ENCODE data around the gene PCDH9. TPM values are rescaled to one million over a fixed set of nuclear protein-coding genes. Genes with fewer than 3 reads are reported as not detected.

The PCDH9 gene
- total and polyA plus RNA-seq, 2 experiments from 2014 or later = 0.56 to 0.76 TPM

DNA sequence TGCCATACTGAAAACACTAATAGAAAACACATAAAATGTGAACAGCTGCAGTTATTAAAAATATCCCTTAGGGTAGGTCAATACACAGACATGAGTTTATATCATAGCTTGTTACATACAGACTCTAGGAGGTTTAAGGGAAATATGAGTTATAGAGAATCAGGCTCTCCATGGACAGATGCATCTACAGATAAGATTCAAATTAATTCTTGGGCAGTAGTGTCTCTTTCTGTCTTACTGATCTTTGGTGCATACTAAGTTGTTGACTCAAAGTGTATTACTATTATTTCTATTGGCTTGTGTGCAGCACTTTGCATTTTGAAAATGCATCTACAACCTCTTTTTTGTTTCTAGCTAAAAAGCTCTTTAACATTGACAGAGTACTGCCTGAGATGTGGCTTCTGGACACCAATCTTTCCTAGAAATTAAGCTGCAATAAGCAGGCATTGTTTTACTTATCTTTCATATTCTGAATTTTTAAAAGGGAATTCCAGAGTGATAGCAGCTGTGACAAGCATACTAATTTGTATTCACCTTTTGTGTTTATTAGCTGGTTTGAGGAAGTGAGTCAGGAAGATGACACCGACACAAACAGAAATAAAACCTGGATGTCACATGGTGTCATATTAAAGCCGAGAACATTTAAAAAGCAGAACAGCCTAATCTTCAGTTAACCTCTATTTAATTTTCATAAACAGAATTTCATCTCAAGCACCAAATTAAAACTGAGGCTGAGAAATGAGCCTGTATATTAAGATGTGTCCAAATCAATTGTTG lies 399.0 kb downstream of the PCDH9 start:
- in situ Hi-C loops (cut with MboI) = no loop called here
- Histone ChIP-seq H3K9me3 (ENCODE audit: low read depth) (no peaks in the 10 kb centered on the region), H3K9ac (no peak overlapping the region), H3K36me3 (ENCODE audit: low read depth) (no peaks in the 10 kb centered on the region), H3K27me3 (replicated peaks; ENCODE audit: insufficient read depth) (no peaks in the 10 kb centered on the region), H2AFZ (no peak overlapping the region), H3K79me2 (ENCODE audit: insufficient read depth) (no peaks in the 10 kb centered on the region), H3K4me2 (ENCODE audit: unreplicated experiment) (no peak overlapping the region), H3F3A (ENCODE audit: insufficient read depth) (no peaks in the 10 kb centered on the region), H3K27ac (no peak overlapping the region), H3K4me3 (no peak overlapping the region), H3K9me2 (ENCODE audit: insufficient read depth) (no peaks in the 10 kb centered on the region), H4K20me1 (ENCODE audit: insufficient read depth) (no peaks in the 10 kb centered on the region), H3K4me1 (ENCODE audit: insufficient read depth) (no peaks in the 10 kb centered on the region)
- TF ChIP-seq EZH2phosphoT487 (IDR thresholded peaks at IDR 0.05; ENCODE audit: insufficient read depth, low read depth) = no peak
- TF ChIP-seq EZH2 (IDR thresholded peaks at IDR 0.05; ENCODE audit: insufficient read depth, poor library complexity, severe bottlenecking) = no peak
- 6 to 14% methylated on average over 2 of the region's 2 CpGs for WGBS, 2 experiments (ENCODE audit: low coverage in 1 of 2, low lambda C conversion rate in 2 of 2, missing lambda C conversion rate in 2 of 2)
- no peak for DNase-seq

DNA sequence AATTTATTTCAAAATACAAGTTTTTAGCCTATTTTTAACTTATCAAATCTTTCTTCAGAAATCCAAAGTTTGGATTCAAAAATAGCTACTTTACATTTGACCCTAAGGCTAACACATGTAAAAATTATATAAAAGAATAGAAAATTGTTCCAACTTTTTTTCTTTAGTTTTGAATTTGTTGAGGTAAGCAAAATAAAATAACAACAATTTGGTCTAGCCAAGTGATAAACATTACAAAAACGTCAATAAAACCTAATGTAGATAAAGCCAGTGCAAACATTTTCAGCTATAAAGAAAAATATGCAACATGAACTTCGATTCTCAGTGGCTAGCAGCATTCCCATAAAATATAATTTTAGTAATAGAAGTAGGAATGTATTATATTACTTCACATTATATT lies 400.3 kb downstream of the PCDH9 start:
- TF ChIP-seq EZH2 (IDR thresholded peaks at IDR 0.05; ENCODE audit: insufficient read depth, poor library complexity, severe bottlenecking) = no peak
- TF ChIP-seq EZH2phosphoT487 (IDR thresholded peaks at IDR 0.05; ENCODE audit: insufficient read depth, low read depth) = no peak
- WGBS, 2 experiments (ENCODE audit: low coverage in 1 of 2, low lambda C conversion rate in 2 of 2, missing lambda C conversion rate in 2 of 2) = 6 to 8% methylated on average over 2 of the region's 2 CpGs

GRCh38 chr13:66826398-66826797 lies 403.7 kb downstream of the PCDH9 start:
- Histone ChIP-seq H3K79me2 (ENCODE audit: insufficient read depth) (no peaks in the 10 kb centered on the region), H3K27me3 (replicated peaks; ENCODE audit: insufficient read depth) (no peaks in the 10 kb centered on the region), H3K36me3 (ENCODE audit: low read depth) (no peaks in the 10 kb centered on the region), H3K27ac (no peak overlapping the region), H3K9me3 (ENCODE audit: low read depth) (no peaks in the 10 kb centered on the region), H3K4me1 (ENCODE audit: insufficient read depth) (no peaks in the 10 kb centered on the region), H4K20me1 (ENCODE audit: insufficient read depth) (no peaks in the 10 kb centered on the region), H2AFZ (no peak overlapping the region), H3F3A (ENCODE audit: insufficient read depth) (no peaks in the 10 kb centered on the region), H3K9me2 (ENCODE audit: insufficient read depth) (no peaks in the 10 kb centered on the region), H3K9ac (no peak overlapping the region), H3K4me2 (ENCODE audit: unreplicated experiment) (no peak overlapping the region), H3K4me3 (no peak overlapping the region)
- WGBS, 2 experiments (ENCODE audit: low coverage in 1 of 2, low lambda C conversion rate in 2 of 2, missing lambda C conversion rate in 2 of 2) = 6 to 19% methylated on average over 1 of the region's 1 CpG
- no peak for TF ChIP-seq EZH2phosphoT487 (IDR thresholded peaks at IDR 0.05; ENCODE audit: insufficient read depth, low read depth)
- TF ChIP-seq EZH2 (IDR thresholded peaks at IDR 0.05; ENCODE audit: insufficient read depth, poor library complexity, severe bottlenecking) = no peak
- in situ Hi-C loops (cut with MboI) = no loop called here
- DNase-seq = no peak

More for the DNA sequence above, 400.3 kb downstream of the PCDH9 start:
- no peaks in the 10 kb centered on the region for H3K36me3 ChIP-seq (ENCODE audit: low read depth)
- H3K4me3 ChIP-seq = no peak overlapping the region
- no peak overlapping the region for H3K4me2 ChIP-seq (ENCODE audit: unreplicated experiment)
- in situ Hi-C loops (cut with MboI) = no loop called here
- no peaks in the 10 kb centered on the region for H3K9me2 ChIP-seq (ENCODE audit: insufficient read depth)
- no peaks in the 10 kb centered on the region for H3K4me1 ChIP-seq (ENCODE audit: insufficient read depth)
- H3K9ac ChIP-seq = no peak overlapping the region
- no peaks in the 10 kb centered on the region for H3K79me2 ChIP-seq (ENCODE audit: insufficient read depth)
- no peaks in the 10 kb centered on the region for H4K20me1 ChIP-seq (ENCODE audit: insufficient read depth)
- H3K27me3 ChIP-seq (replicated peaks; ENCODE audit: insufficient read depth) = no peaks in the 10 kb centered on the region
- H2AFZ ChIP-seq = no peak overlapping the region
- DNase-seq = no peak
- H3K27ac ChIP-seq = no peak overlapping the region
- H3F3A ChIP-seq (ENCODE audit: insufficient read depth) = no peaks in the 10 kb centered on the region
- no peaks in the 10 kb centered on the region for H3K9me3 ChIP-seq (ENCODE audit: low read depth)

GRCh38 chr13:66821551-66821950 lies 408.6 kb downstream of the PCDH9 start:
- Histone ChIP-seq H3F3A (ENCODE audit: insufficient read depth) (no peaks in the 10 kb centered on the region), H3K27me3 (replicated peaks; ENCODE audit: insufficient read depth) (no peaks in the 10 kb centered on the region), H3K9me2 (ENCODE audit: insufficient read depth) (no peaks in the 10 kb centered on the region), H3K4me1 (ENCODE audit: insufficient read depth) (no peaks in the 10 kb centered on the region), H2AFZ (no peak overlapping the region), H3K27ac (no peak overlapping the region), H3K36me3 (ENCODE audit: low read depth) (no peaks in the 10 kb centered on the region), H3K4me3 (no peak overlapping the region), H4K20me1 (ENCODE audit: insufficient read depth) (no peaks in the 10 kb centered on the region), H3K79me2 (ENCODE audit: insufficient read depth) (no peaks in the 10 kb centered on the region), H3K9me3 (ENCODE audit: low read depth) (no peaks in the 10 kb centered on the region), H3K4me2 (ENCODE audit: unreplicated experiment) (no peak overlapping the region), H3K9ac (no peak overlapping the region)
- in situ Hi-C loops (cut with MboI) = no loop called here
- TF ChIP-seq EZH2phosphoT487 (IDR thresholded peaks at IDR 0.05; ENCODE audit: insufficient read depth, low read depth) (no peak), EZH2 (IDR thresholded peaks at IDR 0.05; ENCODE audit: insufficient read depth, poor library complexity, severe bottlenecking) (no peak)
- DNase-seq = no peak
- WGBS, 2 experiments (ENCODE audit: low coverage in 1 of 2, low lambda C conversion rate in 2 of 2, missing lambda C conversion rate in 2 of 2) = 6 to 15% methylated on average over 1 of the region's 1 CpG
